ENCODE measurements around the gene DHRS4. TPM values are rescaled to one million over a fixed set of nuclear protein-coding genes. Genes with fewer than 3 reads are reported as not detected.
"Not testable (repeated sequence)": the region's sequence is repeated elsewhere in the genome, so short reads cannot be mapped to it uniquely, and the experiment has no call there.

Gene DHRS4
- polyA plus RNA-seq, 3 donors: 40.4 to 68.1 (median 63.2) TPM

DNA sequence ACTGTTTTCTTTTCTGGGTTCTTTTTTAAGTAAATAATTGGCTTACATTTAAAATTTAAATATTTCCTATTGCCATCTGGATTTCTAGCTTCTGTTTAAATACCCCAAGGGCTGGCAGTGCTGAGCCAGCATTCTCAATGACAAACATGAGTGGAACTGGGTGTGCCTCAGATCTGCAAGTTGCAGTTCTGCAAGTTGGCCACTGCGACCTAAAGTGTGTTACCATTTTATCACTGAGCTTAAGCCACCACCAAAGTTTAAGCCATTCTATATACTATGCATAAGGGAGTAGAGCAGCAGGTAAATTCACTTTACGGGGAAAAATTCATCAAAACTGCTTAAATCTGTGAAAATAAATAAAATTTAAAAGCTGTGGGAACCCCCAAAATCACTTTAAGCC is 23.6 kb downstream of the DHRS4 start:
- H3K36me3 ChIP-seq (replicated peaks in 1 of 2; ENCODE audit: control insufficient read depth in 1 of 2, insufficient read depth in 2 of 2, low read length in 2 of 2); H3K27ac ChIP-seq (ENCODE audit: low read depth in 1 of 2, low read length in 2 of 2); H3K27me3 Mint-ChIP-seq (ENCODE audit: low read depth in 3 of 3); H4K20me1 ChIP-seq (ENCODE audit: insufficient read depth, low read length); H3K4me3 ChIP-seq (replicated peaks in 1 of 3; ENCODE audit: low read depth in 2 of 3, low read length in 3 of 3); H3K4me2 ChIP-seq (replicated peaks; ENCODE audit: extremely low read depth, low read length, poor library complexity, severe bottlenecking); intact Hi-C loops (cut with micrococcal nuclease); H2AFZ ChIP-seq (ENCODE audit: insufficient read depth, low read depth, low read length, poor library complexity, severe bottlenecking); H3K4me1 ChIP-seq (ENCODE audit: control insufficient read depth in 1 of 2, insufficient read depth in 2 of 2, low read length in 2 of 2); H3K9me3 Mint-ChIP-seq; H3K27me3 ChIP-seq (ENCODE audit: control insufficient read depth in 2 of 2, insufficient read depth in 2 of 2, low read length in 2 of 2); H3K27ac Mint-ChIP-seq; H3K9me3 ChIP-seq (replicated peaks in 1 of 2; ENCODE audit: control insufficient read depth in 1 of 2, insufficient read depth in 1 of 2, low read length in 2 of 2); H3K36me3 Mint-ChIP-seq; H3K9ac ChIP-seq (ENCODE audit: insufficient read depth, low read length, poor library complexity, severe bottlenecking); H3K4me3 Mint-ChIP-seq; DNase-seq; H3K79me2 ChIP-seq (ENCODE audit: insufficient read depth, low read length): not testable (repeated sequence)
- H3K4me1 Mint-ChIP-seq: peaks cover 37% of the 10 kb centered on the region
- no CpG with 5 or more reads among the region's 2 CpGs for WGBS (ENCODE audit: insufficient coverage)
- TF ChIP-seq, protein P1, sequence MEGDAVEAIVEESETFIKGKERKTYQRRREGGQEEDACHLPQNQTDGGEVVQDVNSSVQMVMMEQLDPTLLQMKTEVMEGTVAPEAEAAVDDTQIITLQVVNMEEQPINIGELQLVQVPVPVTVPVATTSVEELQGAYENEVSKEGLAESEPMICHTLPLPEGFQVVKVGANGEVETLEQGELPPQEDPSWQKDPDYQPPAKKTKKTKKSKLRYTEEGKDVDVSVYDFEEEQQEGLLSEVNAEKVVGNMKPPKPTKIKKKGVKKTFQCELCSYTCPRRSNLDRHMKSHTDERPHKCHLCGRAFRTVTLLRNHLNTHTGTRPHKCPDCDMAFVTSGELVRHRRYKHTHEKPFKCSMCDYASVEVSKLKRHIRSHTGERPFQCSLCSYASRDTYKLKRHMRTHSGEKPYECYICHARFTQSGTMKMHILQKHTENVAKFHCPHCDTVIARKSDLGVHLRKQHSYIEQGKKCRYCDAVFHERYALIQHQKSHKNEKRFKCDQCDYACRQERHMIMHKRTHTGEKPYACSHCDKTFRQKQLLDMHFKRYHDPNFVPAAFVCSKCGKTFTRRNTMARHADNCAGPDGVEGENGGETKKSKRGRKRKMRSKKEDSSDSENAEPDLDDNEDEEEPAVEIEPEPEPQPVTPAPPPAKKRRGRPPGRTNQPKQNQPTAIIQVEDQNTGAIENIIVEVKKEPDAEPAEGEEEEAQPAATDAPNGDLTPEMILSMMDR (IDR thresholded peaks at IDR 0.05): peak; percentile 52

DNA sequence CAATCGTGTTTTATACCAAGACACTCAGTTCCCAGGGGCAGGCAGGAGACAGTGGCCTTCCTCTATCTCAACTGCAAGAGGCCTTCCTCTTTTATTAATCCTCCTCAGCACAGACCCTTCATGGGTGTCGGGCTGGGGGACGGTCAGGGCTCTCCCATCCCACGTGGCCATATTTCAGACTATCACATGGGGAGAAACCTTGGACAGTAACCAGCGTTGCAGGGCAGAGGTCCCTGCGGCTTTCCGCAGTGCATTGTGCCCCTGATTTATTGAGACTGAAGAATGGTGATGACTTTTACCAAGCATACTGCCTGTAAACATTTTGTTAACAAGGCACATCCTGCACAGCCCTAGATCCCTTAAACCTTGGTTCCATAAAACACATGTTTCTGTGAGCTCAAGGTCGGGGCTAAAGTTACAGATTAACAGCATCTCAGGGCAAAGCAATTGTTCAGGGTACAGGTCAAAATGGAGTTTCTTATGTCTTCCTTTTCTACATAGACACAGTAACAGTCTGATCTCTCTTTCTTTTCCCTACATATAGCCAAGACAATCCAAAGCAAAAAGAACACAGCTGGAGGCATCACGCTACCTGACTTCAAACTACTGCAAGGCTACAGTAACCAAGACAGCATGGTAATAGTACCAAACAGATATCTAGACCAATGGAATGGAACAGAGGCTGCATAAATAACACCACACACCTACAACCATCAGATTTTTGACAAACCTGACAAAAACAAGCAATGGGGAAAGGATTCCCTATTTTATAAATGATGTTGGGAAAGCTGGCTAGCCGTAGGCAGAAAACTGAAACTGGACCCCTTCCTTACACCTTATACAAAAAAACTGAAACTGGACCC is 28.6 kb downstream of the DHRS4 start:
- not testable (repeated sequence) for DNase-seq; H3K27me3 ChIP-seq (ENCODE audit: control insufficient read depth in 2 of 2, insufficient read depth in 2 of 2, low read length in 2 of 2); H3K36me3 Mint-ChIP-seq; H3K27me3 Mint-ChIP-seq (ENCODE audit: low read depth in 3 of 3); H3K4me2 ChIP-seq (replicated peaks; ENCODE audit: extremely low read depth, low read length, poor library complexity, severe bottlenecking); H3K36me3 ChIP-seq (replicated peaks in 1 of 2; ENCODE audit: control insufficient read depth in 1 of 2, insufficient read depth in 2 of 2, low read length in 2 of 2); H3K27ac ChIP-seq (ENCODE audit: low read depth in 1 of 2, low read length in 2 of 2); H2AFZ ChIP-seq (ENCODE audit: insufficient read depth, low read depth, low read length, poor library complexity, severe bottlenecking); H3K9me3 ChIP-seq (replicated peaks in 1 of 2; ENCODE audit: control insufficient read depth in 1 of 2, insufficient read depth in 1 of 2, low read length in 2 of 2); H3K79me2 ChIP-seq (ENCODE audit: insufficient read depth, low read length); H3K4me3 ChIP-seq (replicated peaks in 1 of 3; ENCODE audit: low read depth in 2 of 3, low read length in 3 of 3); H3K9me3 Mint-ChIP-seq; H3K27ac Mint-ChIP-seq; H3K4me3 Mint-ChIP-seq; H3K9ac ChIP-seq (ENCODE audit: insufficient read depth, low read length, poor library complexity, severe bottlenecking); H4K20me1 ChIP-seq (ENCODE audit: insufficient read depth, low read length)
- WGBS (ENCODE audit: insufficient coverage): 91% methylated on average over 5 of the region's 10 CpGs
- peaks cover 12 to 17% of the 10 kb centered on the region in 2 donors for H3K4me1 ChIP-seq (ENCODE audit: control insufficient read depth in 1 of 2, insufficient read depth in 2 of 2, low read length in 2 of 2)
- peaks cover 31% of the 10 kb centered on the region for H3K4me1 Mint-ChIP-seq
- intact Hi-C loops (cut with micrococcal nuclease): loop anchor here in 1 of 2 donors (10.0 kb wide), 1 partner anchor 123 kb away; no protein-coding TSS in a partner anchor
